OCI-LY1 (cell line): ENCODE results near the gene DSC2.
"Not testable (repeated sequence)": the region's sequence is repeated elsewhere in the genome, so short reads cannot be mapped to it uniquely, and the experiment has no call there.

Experiments used
- H2AFZ ChIP-seq: fragments of 200-600 bp; sonication (generic), shearing (Covaris generic); 2 replicates; pipeline ENCODE4 v1.6.0; 2014; ENCODE audit warnings: antibody characterized with exemption, mild to moderate bottlenecking, low read length
- H3F3A ChIP-seq: fragments of 200-600 bp; sonication (generic), shearing (Covaris generic); 2 replicates; pipeline ENCODE4 v1.6.0; 2014; ENCODE audit warnings: mild to moderate bottlenecking, antibody characterized with exemption, low read length, moderate library complexity; ENCODE audit not compliant: insufficient read depth
- H3K27ac ChIP-seq: fragments of 200-600 bp; sonication (generic); 2 replicates; pipeline ENCODE4 v1.5.1; 2014; ENCODE audit warnings: low read length, mixed run types, mild to moderate bottlenecking, low read depth; ENCODE audit not compliant: poor library complexity, severe bottlenecking
- H3K27me3 ChIP-seq: fragments of 200-600 bp; sonication (generic); 2 replicates; pipeline ENCODE4 v1.6.0; 2014; ENCODE audit warnings: antibody characterized with exemption, mild to moderate bottlenecking, low read length, moderate library complexity; ENCODE audit not compliant: insufficient read depth
- H3K36me3 ChIP-seq: fragments of 200-600 bp; sonication (generic); 2 replicates; pipeline ENCODE4 v1.6.1; 2014; ENCODE audit warnings: mild to moderate bottlenecking, antibody characterized with exemption, low read length, moderate library complexity, mixed read lengths; ENCODE audit not compliant: insufficient read depth
- H3K4me1 ChIP-seq: fragments of 200-600 bp; sonication (generic); 2 replicates; pipeline ENCODE4 v1.5.1; 2014; ENCODE audit warnings: mild to moderate bottlenecking, low read length, moderate library complexity; ENCODE audit not compliant: insufficient read depth, severe bottlenecking
- H3K4me2 ChIP-seq: fragments of 200-600 bp; sonication (generic), shearing (Covaris generic); 2 replicates; pipeline ENCODE4 v1.6.1; 2014; ENCODE audit warnings: low read length
- H3K4me3 ChIP-seq: fragments of 200-600 bp; sonication (generic); 2 replicates; pipeline ENCODE4 v1.5.1; 2014; ENCODE audit warnings: low read length, low read depth, mild to moderate bottlenecking, mixed read lengths; ENCODE audit not compliant: poor library complexity, severe bottlenecking
- H3K79me2 ChIP-seq: fragments of 200-600 bp; shearing (Covaris generic); 2 replicates; pipeline ENCODE4 v1.6.1; 2016; ENCODE audit warnings: mixed run types, low read length, mixed read lengths; ENCODE audit not compliant: insufficient read depth
- H3K9ac ChIP-seq: fragments of 200-600 bp; sonication (generic), shearing (Covaris generic); 2 replicates; pipeline ENCODE4 v1.6.1; 2014; ENCODE audit warnings: mild to moderate bottlenecking, low read length, mixed read lengths
- H3K9me2 ChIP-seq: fragments of 200-600 bp; sonication (generic), shearing (Covaris generic); 2 replicates; pipeline ENCODE4 v1.6.1; 2014; ENCODE audit warnings: low read depth, mild to moderate bottlenecking, low read length, mixed read lengths
- H3K9me3 ChIP-seq: fragments of 200-600 bp; shearing (Covaris generic); 2 replicates; pipeline ENCODE4 v1.6.1; 2014; ENCODE audit warnings: low read length, mixed read lengths
- H4K20me1 ChIP-seq: fragments of 200-600 bp; sonication (generic), shearing (Covaris generic); 2 replicates; pipeline ENCODE4 v1.6.0; 2016; ENCODE audit warnings: mild to moderate bottlenecking, low read length; ENCODE audit not compliant: insufficient read depth
- EZH2 ChIP-seq: fragments of 200-600 bp; sonication (generic), shearing (Covaris generic); IDR thresholded peaks from 2 replicates; pipeline ENCODE4 v1.8.0; 2017; ENCODE audit warnings: borderline replicate concordance, mixed run types, mild to moderate bottlenecking, antibody characterized with exemption, low read length, moderate library complexity, mixed read lengths
- TF ChIP-seq, protein P1 (sequence below): fragments of 200-600 bp; sonication (generic), shearing (Covaris generic); IDR thresholded peaks from 2 replicates; pipeline ENCODE4 v1.5.1; 2017; ENCODE audit warnings: mild to moderate bottlenecking, antibody characterized with exemption, low read length, moderate library complexity, mixed read lengths

Gene DSC2

DNA sequence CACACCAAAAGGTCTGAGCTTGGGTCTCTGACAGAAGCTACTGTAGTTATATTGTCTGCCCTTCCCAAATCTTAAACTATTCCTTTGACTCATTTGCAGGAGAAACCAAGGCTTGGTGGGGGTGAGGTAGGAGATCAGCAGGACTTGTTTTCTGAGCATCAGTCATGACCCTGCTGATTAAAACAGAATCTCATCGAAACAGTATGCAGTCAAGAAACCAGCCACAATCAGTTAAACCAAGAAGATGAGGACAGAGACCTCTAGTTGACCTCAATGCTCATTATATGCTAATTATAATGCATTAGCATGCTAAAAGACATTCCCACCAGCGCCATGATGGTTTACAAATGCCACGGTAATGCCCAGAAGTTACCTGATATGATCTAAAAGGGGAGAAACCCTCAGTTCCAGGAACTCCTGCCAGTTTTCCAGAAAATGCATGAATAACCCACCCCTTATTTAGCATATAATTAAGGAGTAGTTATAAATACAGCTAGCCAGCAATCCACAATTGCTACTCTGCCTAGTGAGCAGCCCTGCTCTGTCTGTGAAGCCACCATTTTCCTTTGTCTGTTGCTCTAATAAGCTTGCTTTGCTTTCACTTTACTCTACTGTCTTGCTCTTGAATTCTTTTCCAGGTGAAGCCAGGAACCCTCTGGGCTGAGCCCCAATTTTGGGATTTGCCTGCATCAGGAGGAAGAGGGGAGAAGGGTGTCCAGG lies 86.3 kb downstream of the DSC2 start:
- Histone ChIP-seq H3K9me3 (no peaks in the 10 kb centered on the region), H3K79me2 (no peaks in the 10 kb centered on the region), H4K20me1 (no peaks in the 10 kb centered on the region), H3K27ac (no peak overlapping the region), H3K4me1 (no peaks in the 10 kb centered on the region), H3F3A (no peaks in the 10 kb centered on the region), H2AFZ (no peak overlapping the region), H3K36me3 (no peaks in the 10 kb centered on the region), H3K27me3 (no peaks in the 10 kb centered on the region), H3K4me3 (no peak overlapping the region), H3K9ac (no peak overlapping the region), H3K4me2 (no peak overlapping the region), H3K9me2 (no peaks in the 10 kb centered on the region)
- TF ChIP-seq, protein P1, sequence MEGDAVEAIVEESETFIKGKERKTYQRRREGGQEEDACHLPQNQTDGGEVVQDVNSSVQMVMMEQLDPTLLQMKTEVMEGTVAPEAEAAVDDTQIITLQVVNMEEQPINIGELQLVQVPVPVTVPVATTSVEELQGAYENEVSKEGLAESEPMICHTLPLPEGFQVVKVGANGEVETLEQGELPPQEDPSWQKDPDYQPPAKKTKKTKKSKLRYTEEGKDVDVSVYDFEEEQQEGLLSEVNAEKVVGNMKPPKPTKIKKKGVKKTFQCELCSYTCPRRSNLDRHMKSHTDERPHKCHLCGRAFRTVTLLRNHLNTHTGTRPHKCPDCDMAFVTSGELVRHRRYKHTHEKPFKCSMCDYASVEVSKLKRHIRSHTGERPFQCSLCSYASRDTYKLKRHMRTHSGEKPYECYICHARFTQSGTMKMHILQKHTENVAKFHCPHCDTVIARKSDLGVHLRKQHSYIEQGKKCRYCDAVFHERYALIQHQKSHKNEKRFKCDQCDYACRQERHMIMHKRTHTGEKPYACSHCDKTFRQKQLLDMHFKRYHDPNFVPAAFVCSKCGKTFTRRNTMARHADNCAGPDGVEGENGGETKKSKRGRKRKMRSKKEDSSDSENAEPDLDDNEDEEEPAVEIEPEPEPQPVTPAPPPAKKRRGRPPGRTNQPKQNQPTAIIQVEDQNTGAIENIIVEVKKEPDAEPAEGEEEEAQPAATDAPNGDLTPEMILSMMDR, result no peak
- TF ChIP-seq EZH2, result no peak

DNA sequence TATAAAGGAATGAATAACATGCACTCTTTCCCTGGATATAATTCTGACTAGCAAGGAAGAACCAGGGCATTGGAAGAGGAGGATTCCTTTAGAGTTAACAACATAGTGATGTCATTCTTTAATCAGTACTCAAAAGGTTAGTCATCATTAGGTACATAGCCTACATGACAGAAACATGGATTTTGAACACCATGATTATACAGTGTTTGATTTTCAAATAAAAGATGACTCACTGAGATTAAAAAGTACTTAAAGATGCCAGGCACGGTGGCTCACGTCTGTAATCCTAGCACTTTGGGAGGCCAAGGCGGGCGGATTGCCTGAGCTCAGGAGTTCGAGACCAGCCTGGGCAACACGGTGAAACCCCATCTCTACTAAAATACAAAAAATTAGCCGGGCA lies 90.8 kb downstream of the DSC2 start:
- not testable (repeated sequence) for H3K27ac ChIP-seq, H4K20me1 ChIP-seq, H3K4me2 ChIP-seq

DNA sequence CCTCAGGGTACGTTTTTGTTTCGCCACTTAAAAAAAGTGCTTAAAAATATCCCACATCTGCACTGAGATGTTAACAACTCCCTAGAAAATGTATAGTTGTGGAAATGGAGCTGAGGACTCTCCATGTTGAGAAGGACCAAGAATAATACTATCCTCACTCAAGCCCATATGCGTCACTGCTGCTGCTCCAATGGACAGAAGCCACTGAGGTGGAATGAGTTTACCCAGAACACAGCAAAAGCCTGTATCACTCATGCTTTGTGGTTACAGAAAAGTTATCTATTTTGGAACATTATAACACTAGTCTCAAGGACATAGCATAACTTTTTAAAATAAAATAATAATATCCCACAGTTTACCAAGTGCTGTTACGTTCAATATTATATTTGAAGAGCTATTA lies 91.6 kb downstream of the DSC2 start:
- Histone ChIP-seq H3K79me2 (no peaks in the 10 kb centered on the region), H3K4me3 (no peak overlapping the region), H3K27ac (no peak overlapping the region), H3K27me3 (no peaks in the 10 kb centered on the region), H3K9me3 (no peaks in the 10 kb centered on the region), H3K4me1 (no peaks in the 10 kb centered on the region), H3K9ac (no peak overlapping the region), H3F3A (no peaks in the 10 kb centered on the region), H3K4me2 (no peak overlapping the region), H3K36me3 (no peaks in the 10 kb centered on the region), H4K20me1 (no peaks in the 10 kb centered on the region), H3K9me2 (no peaks in the 10 kb centered on the region), H2AFZ (no peak overlapping the region)
- TF ChIP-seq EZH2, result no peak
- TF ChIP-seq, protein P1, result no peak

More for the DNA sequence above, 90.8 kb downstream of the DSC2 start:
- not testable (repeated sequence) for H3K79me2 ChIP-seq, H3K36me3 ChIP-seq, H3K4me1 ChIP-seq, H3F3A ChIP-seq, H3K9ac ChIP-seq, H3K27me3 ChIP-seq, H3K9me2 ChIP-seq, H3K9me3 ChIP-seq, H3K4me3 ChIP-seq, H2AFZ ChIP-seq
